ENCODE results near the gene MYO1C.
A peak's percentile ranks its signal among the peaks of the same experiment; 100 is the strongest.
"Not testable (repeated sequence)": the region's sequence is repeated elsewhere in the genome, so short reads cannot be mapped to it uniquely, and the experiment has no call there.

Gene MYO1C, protein sequence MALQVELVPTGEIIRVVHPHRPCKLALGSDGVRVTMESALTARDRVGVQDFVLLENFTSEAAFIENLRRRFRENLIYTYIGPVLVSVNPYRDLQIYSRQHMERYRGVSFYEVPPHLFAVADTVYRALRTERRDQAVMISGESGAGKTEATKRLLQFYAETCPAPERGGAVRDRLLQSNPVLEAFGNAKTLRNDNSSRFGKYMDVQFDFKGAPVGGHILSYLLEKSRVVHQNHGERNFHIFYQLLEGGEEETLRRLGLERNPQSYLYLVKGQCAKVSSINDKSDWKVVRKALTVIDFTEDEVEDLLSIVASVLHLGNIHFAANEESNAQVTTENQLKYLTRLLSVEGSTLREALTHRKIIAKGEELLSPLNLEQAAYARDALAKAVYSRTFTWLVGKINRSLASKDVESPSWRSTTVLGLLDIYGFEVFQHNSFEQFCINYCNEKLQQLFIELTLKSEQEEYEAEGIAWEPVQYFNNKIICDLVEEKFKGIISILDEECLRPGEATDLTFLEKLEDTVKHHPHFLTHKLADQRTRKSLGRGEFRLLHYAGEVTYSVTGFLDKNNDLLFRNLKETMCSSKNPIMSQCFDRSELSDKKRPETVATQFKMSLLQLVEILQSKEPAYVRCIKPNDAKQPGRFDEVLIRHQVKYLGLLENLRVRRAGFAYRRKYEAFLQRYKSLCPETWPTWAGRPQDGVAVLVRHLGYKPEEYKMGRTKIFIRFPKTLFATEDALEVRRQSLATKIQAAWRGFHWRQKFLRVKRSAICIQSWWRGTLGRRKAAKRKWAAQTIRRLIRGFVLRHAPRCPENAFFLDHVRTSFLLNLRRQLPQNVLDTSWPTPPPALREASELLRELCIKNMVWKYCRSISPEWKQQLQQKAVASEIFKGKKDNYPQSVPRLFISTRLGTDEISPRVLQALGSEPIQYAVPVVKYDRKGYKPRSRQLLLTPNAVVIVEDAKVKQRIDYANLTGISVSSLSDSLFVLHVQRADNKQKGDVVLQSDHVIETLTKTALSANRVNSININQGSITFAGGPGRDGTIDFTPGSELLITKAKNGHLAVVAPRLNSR

DNA sequence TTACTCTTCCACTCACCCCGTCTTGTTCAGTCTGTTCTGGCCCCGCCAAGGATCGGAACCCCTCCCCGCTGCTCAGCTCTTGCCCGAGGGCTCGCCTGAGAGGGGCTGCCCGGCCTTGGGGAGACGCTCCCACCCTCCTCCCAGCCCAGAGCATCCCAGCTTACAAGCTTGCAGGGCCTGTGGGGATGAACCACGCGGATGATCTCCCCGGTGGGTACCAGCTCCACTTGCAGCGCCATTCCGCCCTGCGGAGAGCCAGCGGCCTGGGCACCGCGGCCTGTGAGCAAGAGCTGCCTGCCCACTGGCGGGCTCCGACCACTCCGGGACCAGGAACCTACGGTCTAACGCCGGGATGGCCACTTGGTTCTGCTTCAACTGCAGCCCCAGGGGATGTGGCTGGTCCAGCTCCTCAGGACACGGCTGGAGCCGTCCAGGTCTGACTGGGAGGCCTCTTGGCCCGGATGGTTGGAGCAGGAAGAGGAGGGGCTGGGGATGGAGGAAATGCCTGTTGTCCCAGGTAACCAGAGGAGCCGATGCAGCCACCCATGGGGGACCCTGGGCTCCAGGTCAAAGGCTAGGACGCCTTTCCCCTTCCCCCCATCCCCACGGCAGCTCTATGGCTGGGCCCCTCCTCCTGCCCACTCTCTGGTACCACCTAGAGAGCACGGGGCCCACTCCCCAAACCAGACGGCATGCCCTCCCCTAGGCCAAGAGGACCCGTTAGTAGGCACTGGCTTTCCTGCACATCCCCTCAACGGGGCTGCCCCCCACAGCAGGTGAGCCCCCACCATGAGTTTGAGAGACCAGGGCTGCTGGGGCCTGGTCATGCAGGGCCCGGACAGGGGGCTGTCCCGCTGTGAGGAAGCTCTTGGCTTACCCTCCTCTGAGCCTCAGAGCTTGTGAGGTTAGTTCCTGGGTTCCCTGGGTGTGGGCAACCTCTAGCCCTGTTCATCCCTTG is at the start of gene MYO1C:
MYO1C (minus strand) TSS at position 438 of the 958 bp plus-strand sequence; CDS start at position 239, 199 bp downstream.
- Mint-ChIP-seq H3K4me1 (peaks cover 34% of the 10 kb centered on the region), H3K27me3 (no peaks in the 10 kb centered on the region), H3K4me3 (peak within 1 kb of the TSS; percentile 81), H3K27ac (no peak within 1 kb of the TSS), H3K9me3 (no peaks in the 10 kb centered on the region), H3K36me3 (no peaks in the 10 kb centered on the region)

DNA sequence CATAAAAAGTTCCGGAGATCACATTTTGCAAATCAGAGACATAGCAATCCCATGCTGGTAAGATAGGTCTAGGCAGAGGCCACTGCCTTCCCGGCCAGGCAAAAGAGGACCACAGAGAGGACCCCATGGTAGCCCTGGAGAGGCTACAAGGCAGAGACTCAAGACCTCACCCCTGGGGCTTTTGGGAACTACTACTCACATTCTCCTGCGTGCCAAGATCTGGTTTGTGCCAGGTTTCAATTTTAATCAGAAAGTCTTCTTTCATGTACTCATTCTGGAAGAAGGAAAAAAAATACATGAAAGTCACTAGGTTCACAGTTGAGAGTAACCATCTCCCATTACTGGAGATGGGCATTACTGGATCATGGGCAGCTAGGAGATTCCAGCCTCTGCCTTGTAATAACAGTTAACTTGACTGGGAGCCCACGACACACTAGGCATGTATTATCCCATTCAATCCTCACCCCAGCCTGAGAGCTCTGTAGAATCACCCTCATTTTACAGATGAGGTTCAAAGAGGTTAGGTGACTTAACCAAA is 49.0 kb upstream of the MYO1C start:
- Mint-ChIP-seq H3K27ac (no peak overlapping the region), H3K36me3 (peaks cover 10% of the 10 kb centered on the region), H3K9me3 (no peaks in the 10 kb centered on the region), H3K4me3 (no peak overlapping the region), H3K4me1 (no peaks in the 10 kb centered on the region), H3K27me3 (no peaks in the 10 kb centered on the region)

DNA sequence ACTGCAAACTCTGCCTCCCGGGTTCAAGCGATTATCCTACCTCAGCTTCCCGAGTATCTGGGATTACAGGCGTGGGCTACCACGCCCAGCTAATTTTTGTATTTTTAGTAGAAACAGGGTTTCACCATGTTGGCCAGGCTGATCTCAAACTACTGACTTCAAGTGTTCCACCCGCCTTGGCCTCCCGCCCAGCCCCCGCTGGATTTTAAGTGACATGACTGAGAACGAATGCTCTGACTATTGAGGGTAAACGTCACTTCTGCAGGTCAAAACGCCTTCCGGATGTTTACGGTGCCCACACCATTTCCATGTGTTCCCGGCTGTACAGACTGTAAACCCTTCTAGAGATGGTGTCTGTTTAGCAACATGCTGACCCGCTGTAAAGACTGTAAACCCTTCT is 47.3 kb upstream of the MYO1C start:
- H3K36me3 Mint-ChIP-seq: peaks cover 14% of the 10 kb centered on the region
- no peaks in the 10 kb centered on the region for H3K9me3 Mint-ChIP-seq
- no peak overlapping the region for H3K4me3 Mint-ChIP-seq
- H3K27me3 Mint-ChIP-seq: no peaks in the 10 kb centered on the region
- no peak overlapping the region for H3K27ac Mint-ChIP-seq
- H3K4me1 Mint-ChIP-seq: no peaks in the 10 kb centered on the region

DNA sequence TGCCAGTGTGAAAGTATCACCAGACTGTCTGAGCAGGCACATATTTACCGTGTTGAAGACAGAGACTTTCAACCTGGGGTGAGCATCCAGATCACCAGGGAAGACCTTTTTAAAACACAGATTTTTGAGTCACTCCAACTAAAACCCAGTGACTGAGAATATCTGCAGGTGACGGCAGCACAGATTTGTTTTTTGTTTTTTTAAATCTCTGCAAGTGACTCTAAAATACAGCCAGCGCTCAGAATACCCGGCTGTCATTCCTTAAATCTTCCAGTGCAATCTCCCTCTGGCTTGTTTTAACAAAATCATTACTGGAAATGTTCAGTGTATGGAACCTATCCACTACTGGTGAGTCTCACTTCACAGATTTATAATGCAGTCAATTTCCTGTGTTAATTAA is 43.3 kb upstream of the MYO1C start:
- Mint-ChIP-seq H3K27ac (no peak overlapping the region), H3K9me3 (no peaks in the 10 kb centered on the region), H3K36me3 (peaks cover 8% of the 10 kb centered on the region), H3K4me1 (peaks cover 10% of the 10 kb centered on the region), H3K27me3 (no peaks in the 10 kb centered on the region), H3K4me3 (no peak overlapping the region)

DNA sequence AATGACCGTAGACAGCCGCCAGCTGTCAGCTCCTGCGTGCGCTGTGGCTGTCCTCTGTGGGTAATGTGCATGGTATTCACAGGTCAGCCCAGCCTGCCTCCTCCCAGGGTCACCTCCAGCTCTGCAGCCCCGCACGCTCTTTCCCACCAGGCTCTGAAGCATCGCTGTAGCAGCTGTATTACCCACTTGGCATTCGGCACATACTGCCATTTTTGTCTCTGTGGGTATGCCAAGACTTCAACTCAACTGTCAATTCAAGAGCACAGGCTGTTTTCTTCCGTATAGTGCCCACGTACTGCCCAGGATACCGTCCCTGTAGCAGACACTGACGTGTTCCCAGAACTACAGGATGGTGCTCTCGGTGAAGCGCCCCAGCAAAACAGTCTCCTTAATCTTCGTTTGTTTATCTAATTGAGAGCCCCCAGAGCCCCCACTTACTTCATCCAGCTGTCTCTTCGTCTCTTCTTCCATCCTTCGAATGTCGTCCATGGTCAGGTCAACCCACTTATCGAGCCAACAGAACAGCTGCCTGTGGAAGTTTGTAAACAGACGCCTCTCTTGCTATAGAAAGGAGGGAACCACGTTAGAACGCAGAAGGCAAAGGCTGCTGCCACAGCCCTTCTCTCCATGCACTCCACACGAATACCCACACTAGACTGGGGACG is 41.3 kb upstream of the MYO1C start:
- peaks cover 3% of the 10 kb centered on the region for H3K36me3 Mint-ChIP-seq
- H3K27ac Mint-ChIP-seq: no peak overlapping the region
- no peaks in the 10 kb centered on the region for H3K27me3 Mint-ChIP-seq

DNA sequence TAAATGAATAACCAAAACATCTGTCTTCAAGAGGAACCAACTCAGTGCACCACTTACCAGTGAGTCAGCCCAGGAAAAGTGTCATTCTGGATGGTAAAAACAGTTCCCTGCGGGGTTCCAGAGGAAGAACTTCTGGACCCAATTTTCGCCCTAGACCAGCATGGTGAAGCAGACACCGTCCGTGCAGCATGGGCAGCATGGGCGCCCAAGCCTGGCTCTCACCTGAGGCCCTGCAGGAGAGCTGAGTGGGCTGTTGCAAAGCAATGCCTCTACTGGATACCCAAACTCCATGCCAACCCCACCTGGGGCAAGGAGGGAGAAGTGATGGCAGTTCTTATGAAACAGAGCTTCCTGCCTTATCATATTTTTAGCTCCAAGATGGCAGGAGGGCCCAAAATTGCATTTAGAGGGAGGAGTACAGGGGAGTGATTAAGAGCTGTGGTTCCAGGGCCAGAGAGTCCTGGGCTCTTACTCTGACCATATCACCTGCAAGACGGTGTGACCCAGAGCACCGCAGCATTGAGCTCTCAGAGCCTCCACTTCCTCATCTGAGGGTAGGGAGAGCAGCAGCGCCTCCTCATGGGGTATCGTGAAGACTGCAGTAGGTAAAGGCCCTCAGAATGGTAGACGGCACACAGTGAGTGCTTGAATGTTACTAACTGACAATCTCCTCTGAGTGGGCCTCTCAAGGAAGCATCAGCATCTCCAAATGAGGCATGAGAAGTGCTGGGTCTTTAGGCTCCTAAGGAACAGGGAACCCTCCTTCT is 40.5 kb upstream of the MYO1C start:
- Mint-ChIP-seq H3K27me3 (no peaks in the 10 kb centered on the region), H3K4me3 (no peak overlapping the region), H3K9me3 (no peaks in the 10 kb centered on the region), H3K4me1 (peaks cover 10% of the 10 kb centered on the region), H3K27ac (no peak overlapping the region), H3K36me3 (peaks cover 3% of the 10 kb centered on the region)

More for the DNA sequence above, 41.3 kb upstream of the MYO1C start:
- Mint-ChIP-seq H3K4me1 (peaks cover 10% of the 10 kb centered on the region), H3K4me3 (no peak overlapping the region), H3K9me3 (no peaks in the 10 kb centered on the region)

DNA sequence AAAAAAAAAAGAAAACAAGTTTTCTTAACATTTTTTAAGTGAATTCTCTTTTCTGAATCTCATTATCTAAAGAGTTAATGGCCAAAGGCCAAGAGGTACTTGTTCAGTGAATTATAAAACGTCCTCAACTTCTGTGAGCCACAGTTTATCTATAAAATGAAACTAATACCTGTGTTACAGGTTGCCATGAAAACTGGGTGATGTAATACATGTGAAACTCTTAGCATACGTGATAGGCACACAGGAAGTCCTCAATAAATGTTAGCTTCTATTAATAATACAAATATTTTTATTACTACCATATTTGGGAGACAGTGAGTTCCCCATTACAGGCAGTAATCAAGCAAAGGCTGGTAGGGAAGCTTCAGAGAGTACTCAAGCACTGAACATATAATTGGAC is 37.4 kb upstream of the MYO1C start:
- Mint-ChIP-seq H3K4me1 (peaks cover 21% of the 10 kb centered on the region), H3K4me3 (no peak overlapping the region), H3K27ac (peak overlapping the region; percentile 27), H3K36me3 (no peaks in the 10 kb centered on the region), H3K27me3 (no peaks in the 10 kb centered on the region), H3K9me3 (no peaks in the 10 kb centered on the region)

DNA sequence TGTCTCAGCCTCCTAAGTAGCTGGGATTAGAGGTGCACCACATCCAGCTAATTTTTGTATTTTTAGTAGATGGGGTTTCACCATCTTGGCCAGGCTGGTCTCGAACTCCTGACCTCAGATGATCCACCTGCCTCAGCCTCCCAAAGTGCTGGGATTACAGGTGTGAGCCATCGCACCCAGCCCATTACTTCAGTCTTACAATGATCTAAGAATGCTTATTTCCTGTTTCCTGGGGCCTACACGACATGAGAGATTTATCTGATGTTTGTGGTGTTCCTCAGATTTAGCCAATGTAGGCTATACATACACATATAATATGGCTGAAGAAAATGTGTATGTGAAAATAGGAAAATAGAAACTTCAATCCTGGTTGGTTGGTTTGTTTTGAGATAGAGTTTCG is 34.4 kb upstream of the MYO1C start:
- H3K9me3 Mint-ChIP-seq, H3K36me3 Mint-ChIP-seq, H3K4me3 Mint-ChIP-seq, H3K27ac Mint-ChIP-seq, H3K27me3 Mint-ChIP-seq: not testable (repeated sequence)
- peaks cover 12% of the 10 kb centered on the region for H3K4me1 Mint-ChIP-seq

DNA sequence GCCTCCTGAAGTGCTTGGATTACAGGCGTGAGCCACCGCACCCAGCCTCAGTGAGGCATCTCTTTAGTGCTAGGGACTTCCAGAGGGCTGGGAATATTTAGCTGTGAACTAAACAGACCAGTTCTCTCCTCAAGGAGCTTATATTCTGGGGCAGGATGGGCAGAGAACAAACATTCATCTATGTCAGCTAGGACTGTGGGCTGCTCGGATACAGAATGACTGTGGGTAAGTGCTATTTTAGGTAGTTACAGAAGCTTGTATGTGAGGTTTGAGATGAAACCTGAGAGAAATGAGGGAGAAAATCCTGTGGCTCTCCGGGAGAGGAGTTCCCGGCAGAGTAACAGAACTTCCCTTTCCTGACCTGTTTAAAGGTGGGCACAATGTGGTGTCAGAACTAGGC is 30.1 kb upstream of the MYO1C start:
- no peak overlapping the region for H3K4me3 Mint-ChIP-seq
- H3K36me3 Mint-ChIP-seq: no peaks in the 10 kb centered on the region
- no peaks in the 10 kb centered on the region for H3K9me3 Mint-ChIP-seq
- H3K27me3 Mint-ChIP-seq: no peaks in the 10 kb centered on the region
- peaks cover 12% of the 10 kb centered on the region for H3K4me1 Mint-ChIP-seq
- H3K27ac Mint-ChIP-seq: no peak overlapping the region

DNA sequence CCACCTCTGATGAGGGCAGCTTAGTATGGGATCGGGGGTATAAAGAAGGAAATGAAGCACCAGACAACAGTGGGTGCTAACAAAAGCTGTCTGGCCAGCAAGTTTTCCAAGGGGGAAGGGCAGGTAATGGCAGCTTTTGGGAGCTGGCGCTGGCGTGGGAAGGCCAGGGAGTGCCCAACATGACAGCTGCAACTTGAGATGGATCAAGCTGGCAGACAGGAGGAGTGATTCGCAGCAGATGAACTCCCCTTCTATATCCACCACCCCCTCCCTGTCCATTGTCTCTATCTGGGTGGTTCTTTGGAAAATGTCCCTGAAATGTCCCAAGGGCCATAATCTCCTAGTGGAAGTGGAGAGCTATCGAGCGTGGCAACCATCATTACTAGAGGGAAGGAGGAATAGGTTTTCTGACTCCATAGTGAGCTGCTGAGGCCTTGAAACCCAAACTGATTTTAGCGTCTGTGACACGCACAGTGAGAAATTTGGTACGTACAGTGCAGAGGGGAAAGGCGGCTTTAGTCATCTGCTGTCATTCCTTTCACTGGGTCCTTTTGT is 28.7 kb upstream of the MYO1C start:
- H3K4me3 Mint-ChIP-seq: no peak overlapping the region
- H3K9me3 Mint-ChIP-seq: no peaks in the 10 kb centered on the region
- H3K27ac Mint-ChIP-seq: no peak overlapping the region
- no peaks in the 10 kb centered on the region for H3K36me3 Mint-ChIP-seq
- H3K27me3 Mint-ChIP-seq: no peaks in the 10 kb centered on the region
- peaks cover 3% of the 10 kb centered on the region for H3K4me1 Mint-ChIP-seq

DNA sequence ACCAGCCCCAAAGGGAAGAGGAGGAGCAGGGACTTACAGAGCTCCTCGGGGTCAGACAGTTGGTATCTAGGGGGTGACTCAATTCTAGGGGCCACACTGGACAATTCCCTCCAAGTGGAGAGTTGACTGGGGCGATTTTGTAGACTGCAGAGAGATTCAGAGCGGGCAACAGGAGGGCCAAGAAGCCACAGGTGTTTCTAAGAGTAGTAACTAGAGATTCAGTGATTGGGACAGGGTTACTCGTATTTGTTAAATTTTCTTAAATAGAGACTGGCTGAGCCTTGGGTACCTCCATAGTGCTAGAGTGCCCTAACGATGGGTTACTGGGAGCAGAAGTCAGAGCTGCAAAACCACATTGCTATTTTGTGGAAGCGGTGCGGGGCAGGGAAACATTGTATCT is 27.2 kb upstream of the MYO1C start:
- no peak overlapping the region for H3K27ac Mint-ChIP-seq
- no peaks in the 10 kb centered on the region for H3K36me3 Mint-ChIP-seq
- H3K27me3 Mint-ChIP-seq: no peaks in the 10 kb centered on the region

DNA sequence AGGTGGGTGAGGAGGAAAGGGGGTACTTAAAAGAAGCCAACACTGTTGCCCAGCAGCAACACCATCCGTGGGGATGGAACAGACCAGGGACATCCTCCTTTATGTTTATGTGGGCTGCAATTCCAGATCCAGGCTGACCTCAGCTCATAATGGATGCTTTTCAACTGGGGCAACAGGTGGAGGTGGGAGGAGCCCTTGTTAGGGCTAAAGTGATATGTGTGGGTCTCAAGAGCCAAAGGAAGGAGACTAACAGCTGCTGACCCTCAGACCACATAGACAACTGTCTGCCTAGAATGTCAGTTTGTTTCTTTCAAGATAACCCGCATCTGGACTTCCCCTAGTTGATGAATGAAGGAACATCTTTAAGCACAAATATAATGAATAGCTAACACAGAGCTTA is 25.9 kb upstream of the MYO1C start:
- Mint-ChIP-seq H3K4me3 (peak overlapping the region; percentile 90), H3K36me3 (peaks cover 2% of the 10 kb centered on the region), H3K27ac (no peak overlapping the region), H3K4me1 (peaks cover 18% of the 10 kb centered on the region), H3K9me3 (no peaks in the 10 kb centered on the region), H3K27me3 (no peaks in the 10 kb centered on the region)

More for the DNA sequence above, 27.2 kb upstream of the MYO1C start:
- H3K4me3 Mint-ChIP-seq: no peak overlapping the region
- no peaks in the 10 kb centered on the region for H3K9me3 Mint-ChIP-seq
- H3K4me1 Mint-ChIP-seq: peaks cover 9% of the 10 kb centered on the region

DNA sequence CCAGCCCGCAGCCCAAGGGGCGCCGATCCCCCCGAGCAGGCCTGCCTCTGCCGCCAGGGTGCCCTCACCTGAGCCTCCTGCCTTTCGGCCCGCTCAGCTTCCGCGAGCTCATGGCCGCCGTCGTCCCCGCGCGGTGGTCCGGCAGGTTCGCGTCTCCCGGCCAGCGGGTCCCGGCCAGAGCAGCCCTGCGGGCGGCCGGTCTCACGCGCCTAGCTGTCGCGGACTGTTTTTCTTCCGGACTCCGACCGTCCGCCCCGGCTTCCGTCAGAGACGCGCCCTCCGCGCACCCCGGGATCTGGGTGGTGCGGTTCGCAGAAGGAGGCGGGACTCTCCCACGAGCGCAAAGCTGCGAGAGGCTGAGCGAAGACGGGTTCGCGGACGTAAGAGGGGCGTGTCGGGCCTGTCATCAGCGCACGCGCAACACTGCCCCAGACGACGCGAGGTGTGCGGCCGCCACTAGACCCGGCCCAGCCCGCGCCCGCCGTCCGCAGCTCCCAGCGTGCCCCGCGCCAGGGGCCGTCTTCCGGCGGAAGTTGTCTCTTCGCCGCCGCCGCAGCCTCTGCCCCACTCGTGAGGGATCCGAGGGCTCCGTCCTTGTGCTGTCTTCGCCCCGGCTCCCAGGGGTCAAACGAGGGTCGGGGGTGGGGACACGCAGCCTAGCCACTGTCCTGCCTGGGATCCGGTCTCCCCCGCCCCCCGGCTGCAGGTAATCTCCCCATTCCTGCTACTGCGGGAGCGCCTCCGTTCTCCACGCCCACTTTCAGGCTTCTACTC is 24.1 kb upstream of the MYO1C start, which contains the start of gene INPP5K:
INPP5K (minus strand) TSS at position 225 of the 774 bp plus-strand sequence; CDS start at position 112, 113 bp downstream.
- peaks cover 21% of the 10 kb centered on the region for H3K4me1 Mint-ChIP-seq
- H3K27me3 Mint-ChIP-seq: no peaks in the 10 kb centered on the region

More for the DNA sequence above, 24.1 kb upstream of the MYO1C start, which contains the start of gene INPP5K:
- Mint-ChIP-seq H3K27ac (peak within 1 kb of the TSS; percentile 76), H3K9me3 (no peaks in the 10 kb centered on the region), H3K36me3 (peaks cover 2% of the 10 kb centered on the region), H3K4me3 (peak within 1 kb of the TSS; percentile 90)
